ENCODE results near the gene FNIP1.
"Not testable (repeated sequence)": the region's sequence is repeated elsewhere in the genome, so short reads cannot be mapped to it uniquely, and the experiment has no call there.

The FNIP1 gene

DNA sequence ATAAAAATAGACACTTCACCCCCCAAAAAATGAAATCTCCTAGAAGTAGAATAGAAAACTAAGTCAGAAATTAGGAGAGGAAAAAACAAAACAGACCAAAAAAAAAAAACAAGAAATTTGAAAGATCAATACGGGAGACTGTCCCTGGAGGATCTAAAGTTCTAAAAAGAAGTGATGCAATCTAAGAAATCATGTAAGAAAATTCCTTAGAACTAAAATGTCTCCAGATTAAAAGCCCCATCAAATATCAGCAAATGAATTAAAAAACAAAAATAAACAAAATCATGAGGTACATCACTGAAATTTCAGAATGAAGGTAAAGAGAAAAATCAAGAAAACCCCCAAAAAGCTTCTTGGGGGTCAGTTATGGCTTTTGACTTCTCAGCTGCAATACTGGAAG is 13.5 kb downstream of the FNIP1 start:
- Histone ChIP-seq H3K4me3 (ENCODE audit: low read depth in 1 of 2, low read length in 2 of 2) (no peak overlapping the region), H3K4me2 (ENCODE audit: insufficient read depth, low read length) (no peak overlapping the region), H3K9me3 (ENCODE audit: insufficient read depth, low read length, severe bottlenecking) (no peaks in the 10 kb centered on the region), H3K4me1 (ENCODE audit: insufficient read depth, low read length) (no peaks in the 10 kb centered on the region), H3K79me2 (ENCODE audit: insufficient read depth, low read length) (peaks cover 91% of the 10 kb centered on the region), H3K27me3 (ENCODE audit: insufficient read depth, low read length, poor library complexity) (no peaks in the 10 kb centered on the region), H3K36me3 (ENCODE audit: insufficient read depth, low read length) (peaks cover 8% of the 10 kb centered on the region; the same call in 1 of the 2 replicates), H3K9ac (ENCODE audit: low read depth, low read length) (no peak overlapping the region), H4K20me1 (ENCODE audit: insufficient read depth, low read length) (peaks cover 41% of the 10 kb centered on the region), H2AFZ (ENCODE audit: low read depth, low read length) (no peak overlapping the region), H3K27ac (ENCODE audit: low read length) (no peak overlapping the region)
- no peak for TF ChIP-seq EZH2 (IDR thresholded peaks at IDR 0.05; ENCODE audit: borderline replicate concordance, low read depth, low read length, severe bottlenecking)
- TF ChIP-seq, protein P1, sequence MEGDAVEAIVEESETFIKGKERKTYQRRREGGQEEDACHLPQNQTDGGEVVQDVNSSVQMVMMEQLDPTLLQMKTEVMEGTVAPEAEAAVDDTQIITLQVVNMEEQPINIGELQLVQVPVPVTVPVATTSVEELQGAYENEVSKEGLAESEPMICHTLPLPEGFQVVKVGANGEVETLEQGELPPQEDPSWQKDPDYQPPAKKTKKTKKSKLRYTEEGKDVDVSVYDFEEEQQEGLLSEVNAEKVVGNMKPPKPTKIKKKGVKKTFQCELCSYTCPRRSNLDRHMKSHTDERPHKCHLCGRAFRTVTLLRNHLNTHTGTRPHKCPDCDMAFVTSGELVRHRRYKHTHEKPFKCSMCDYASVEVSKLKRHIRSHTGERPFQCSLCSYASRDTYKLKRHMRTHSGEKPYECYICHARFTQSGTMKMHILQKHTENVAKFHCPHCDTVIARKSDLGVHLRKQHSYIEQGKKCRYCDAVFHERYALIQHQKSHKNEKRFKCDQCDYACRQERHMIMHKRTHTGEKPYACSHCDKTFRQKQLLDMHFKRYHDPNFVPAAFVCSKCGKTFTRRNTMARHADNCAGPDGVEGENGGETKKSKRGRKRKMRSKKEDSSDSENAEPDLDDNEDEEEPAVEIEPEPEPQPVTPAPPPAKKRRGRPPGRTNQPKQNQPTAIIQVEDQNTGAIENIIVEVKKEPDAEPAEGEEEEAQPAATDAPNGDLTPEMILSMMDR (IDR thresholded peaks at IDR 0.05; ENCODE audit: borderline replicate concordance, extremely low read depth, low read length, poor library complexity, severe bottlenecking), result no peak
- ATAC-seq (ENCODE audit: insufficient read depth, low read depth), result no peak
- no peak for DNase-seq

DNA sequence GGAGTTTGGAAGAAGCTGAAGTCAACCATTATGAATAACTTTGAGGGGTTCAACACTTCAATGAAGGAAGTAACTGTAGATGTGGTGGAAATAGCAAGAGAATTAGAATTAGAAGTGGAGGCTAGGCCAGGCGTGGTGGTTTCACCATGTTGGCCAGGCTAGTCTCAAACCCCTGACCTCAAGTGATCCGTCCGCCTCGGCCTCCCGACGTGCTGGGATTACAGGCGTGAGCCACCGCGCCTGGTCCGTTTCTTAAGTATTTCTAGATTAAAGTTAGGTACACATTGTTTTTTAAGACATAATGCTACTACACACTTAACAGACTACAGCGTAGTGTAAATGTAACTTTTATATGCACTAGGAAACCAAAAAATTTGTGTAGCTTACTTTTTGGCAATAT is 14.1 kb downstream of the FNIP1 start:
- Histone ChIP-seq H3K9me3 (ENCODE audit: insufficient read depth, low read length, severe bottlenecking) (no peaks in the 10 kb centered on the region), H3K27me3 (ENCODE audit: insufficient read depth, low read length, poor library complexity) (no peaks in the 10 kb centered on the region), H3K4me3 (ENCODE audit: low read depth in 1 of 2, low read length in 2 of 2) (no peak overlapping the region), H3K36me3 (ENCODE audit: insufficient read depth, low read length) (peaks cover 8% of the 10 kb centered on the region; the same call in 1 of the 2 replicates), H3K27ac (ENCODE audit: low read length) (no peak overlapping the region), H3K79me2 (ENCODE audit: insufficient read depth, low read length) (peaks cover 90% of the 10 kb centered on the region), H2AFZ (ENCODE audit: low read depth, low read length) (no peak overlapping the region), H3K4me1 (ENCODE audit: insufficient read depth, low read length) (no peaks in the 10 kb centered on the region), H3K9ac (ENCODE audit: low read depth, low read length) (no peak overlapping the region), H4K20me1 (ENCODE audit: insufficient read depth, low read length) (peaks cover 42% of the 10 kb centered on the region), H3K4me2 (ENCODE audit: insufficient read depth, low read length) (no peak overlapping the region)
- no peak for DNase-seq
- ATAC-seq (ENCODE audit: insufficient read depth, low read depth), result no peak
- TF ChIP-seq, protein P1 (IDR thresholded peaks at IDR 0.05; ENCODE audit: borderline replicate concordance, extremely low read depth, low read length, poor library complexity, severe bottlenecking), result no peak
- no peak for TF ChIP-seq EZH2 (IDR thresholded peaks at IDR 0.05; ENCODE audit: borderline replicate concordance, low read depth, low read length, severe bottlenecking)

DNA sequence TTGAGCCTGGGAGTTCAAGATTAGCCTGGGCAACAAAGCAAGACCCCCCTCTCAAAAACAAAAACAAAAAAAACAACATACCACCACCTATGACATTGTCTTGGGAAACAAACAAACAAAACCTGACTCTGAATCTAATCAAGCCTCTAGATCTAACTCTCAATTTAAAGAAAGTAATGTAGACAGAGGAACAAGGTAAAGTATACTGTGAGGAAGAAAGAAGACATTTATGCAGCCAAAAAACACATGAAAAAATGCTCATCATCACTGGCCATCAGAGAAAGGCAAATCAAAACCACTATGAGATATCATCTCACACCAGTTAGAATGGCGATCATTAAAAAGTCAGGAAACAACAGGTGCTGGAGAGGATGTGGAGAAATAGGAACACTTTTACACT is 18.7 kb downstream of the FNIP1 start:
- H3K4me3 ChIP-seq (ENCODE audit: low read depth in 1 of 2, low read length in 2 of 2); H3K4me1 ChIP-seq (ENCODE audit: insufficient read depth, low read length); ATAC-seq (ENCODE audit: insufficient read depth, low read depth); H3K9me3 ChIP-seq (ENCODE audit: insufficient read depth, low read length, severe bottlenecking); H2AFZ ChIP-seq (ENCODE audit: low read depth, low read length); H3K4me2 ChIP-seq (ENCODE audit: insufficient read depth, low read length); DNase-seq; H3K27ac ChIP-seq (ENCODE audit: low read length); H3K36me3 ChIP-seq (ENCODE audit: insufficient read depth, low read length); H3K9ac ChIP-seq (ENCODE audit: low read depth, low read length); H3K27me3 ChIP-seq (ENCODE audit: insufficient read depth, low read length, poor library complexity): not testable (repeated sequence)
- peaks cover 45% of the 10 kb centered on the region for H4K20me1 ChIP-seq (ENCODE audit: insufficient read depth, low read length)
- H3K79me2 ChIP-seq (ENCODE audit: insufficient read depth, low read length), result peaks cover 92% of the 10 kb centered on the region

DNA sequence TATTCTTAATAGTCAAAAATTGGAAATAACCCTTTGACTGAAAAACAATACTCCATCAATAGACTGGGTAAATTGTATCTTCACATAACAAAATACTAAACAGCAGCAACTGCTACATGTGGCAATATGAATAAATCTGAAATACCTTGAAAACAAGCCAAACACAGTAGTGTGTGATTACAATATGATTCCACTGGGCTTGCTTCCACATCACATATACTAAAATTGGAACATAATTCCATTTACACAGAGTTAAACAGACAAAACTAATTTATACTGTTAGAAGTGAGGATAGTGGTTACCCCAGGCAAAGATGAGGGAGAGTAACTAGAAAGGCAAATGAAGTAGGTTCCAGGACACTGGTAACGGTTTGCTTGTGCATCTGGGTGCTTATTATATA is 20.4 kb downstream of the FNIP1 start:
- TF ChIP-seq, protein P1 (IDR thresholded peaks at IDR 0.05; ENCODE audit: borderline replicate concordance, extremely low read depth, low read length, poor library complexity, severe bottlenecking), result no peak
- no peak for TF ChIP-seq EZH2 (IDR thresholded peaks at IDR 0.05; ENCODE audit: borderline replicate concordance, low read depth, low read length, severe bottlenecking)
- H3K27ac ChIP-seq (ENCODE audit: low read length), result no peak overlapping the region
- H3K36me3 ChIP-seq (ENCODE audit: insufficient read depth, low read length), result no peaks in the 10 kb centered on the region
- DNase-seq (no peak), ATAC-seq (ENCODE audit: insufficient read depth, low read depth) (no peak)
- H3K79me2 ChIP-seq (ENCODE audit: insufficient read depth, low read length), result peaks cover 92% of the 10 kb centered on the region
- no peak overlapping the region for H3K4me3 ChIP-seq (ENCODE audit: low read depth in 1 of 2, low read length in 2 of 2)
- no peaks in the 10 kb centered on the region for H3K4me1 ChIP-seq (ENCODE audit: insufficient read depth, low read length)
- no peaks in the 10 kb centered on the region for H3K27me3 ChIP-seq (ENCODE audit: insufficient read depth, low read length, poor library complexity)
- no peak overlapping the region for H3K4me2 ChIP-seq (ENCODE audit: insufficient read depth, low read length)
- H3K9me3 ChIP-seq (ENCODE audit: insufficient read depth, low read length, severe bottlenecking), result no peaks in the 10 kb centered on the region
- H4K20me1 ChIP-seq (ENCODE audit: insufficient read depth, low read length), result peaks cover 50% of the 10 kb centered on the region
- no peak overlapping the region for H2AFZ ChIP-seq (ENCODE audit: low read depth, low read length)
- H3K9ac ChIP-seq (ENCODE audit: low read depth, low read length), result no peak overlapping the region

Data from DND-41 (cell line).